ENCODE data around the gene MMAB. TPM values are rescaled to one million over a fixed set of nuclear protein-coding genes. Genes with fewer than 3 reads are reported as not detected.

The MMAB gene
- polyA plus RNA-seq, 1 experiment: 22.2 TPM

GRCh38 chr12:109580684-109581333 is 7.5 kb upstream of the MMAB start:
- TF ChIP-seq CTCF (IDR thresholded peaks at IDR 0.05; ENCODE audit: insufficient read depth, low read depth, low read length): no peak
- Histone ChIP-seq H3K4me3 (ENCODE audit: low read depth, low read length) (no peak overlapping the region), H3K27me3 (ENCODE audit: control insufficient read depth, insufficient read depth, low read length) (no peaks in the 10 kb centered on the region), H3K36me3 (ENCODE audit: control insufficient read depth, insufficient read depth, low read length) (peaks cover 4% of the 10 kb centered on the region)
- POLR2A ChIA-PET: no interaction called here
- CTCF ChIA-PET: interaction anchor here (3.2 kb wide), 1 partner anchor 16 kb away, joined by 19 read pairs; no protein-coding TSS in a partner anchor
- DNase-seq (ENCODE audit: low read depth): no peak

- no peak for DNase-seq (ENCODE audit: low read depth)
- Histone ChIP-seq H3K4me3 (ENCODE audit: low read depth, low read length) (no peak overlapping the region), H3K27me3 (ENCODE audit: control insufficient read depth, insufficient read depth, low read length) (no peaks in the 10 kb centered on the region), H3K36me3 (ENCODE audit: control insufficient read depth, insufficient read depth, low read length) (peaks cover 4% of the 10 kb centered on the region)
- no peak for TF ChIP-seq CTCF (IDR thresholded peaks at IDR 0.05; ENCODE audit: insufficient read depth, low read depth, low read length)
- ChIA-PET POLR2A (no interaction called here), CTCF (no interaction called here)
Measured at GRCh38 chr12:109580272-109580671, 7.0 kb upstream of the MMAB start.

- ChIA-PET CTCF (no interaction called here), POLR2A (no interaction called here)
- DNase-seq (ENCODE audit: low read depth): no peak
- no peaks in the 10 kb centered on the region for H3K27me3 ChIP-seq (ENCODE audit: control insufficient read depth, insufficient read depth, low read length)
- TF ChIP-seq CTCF (IDR thresholded peaks at IDR 0.05; ENCODE audit: insufficient read depth, low read depth, low read length): no peak
- peaks cover 4% of the 10 kb centered on the region for H3K36me3 ChIP-seq (ENCODE audit: control insufficient read depth, insufficient read depth, low read length)
- H3K4me3 ChIP-seq (ENCODE audit: low read depth, low read length): no peak overlapping the region
Measured at GRCh38 chr12:109579639-109580038, 6.3 kb upstream of the MMAB start.

GRCh38 chr12:109578330-109578927 is 5.1 kb upstream of the MMAB start:
- Histone ChIP-seq H3K36me3 (ENCODE audit: control insufficient read depth, insufficient read depth, low read length) (peaks cover 4% of the 10 kb centered on the region), H3K27me3 (ENCODE audit: control insufficient read depth, insufficient read depth, low read length) (no peaks in the 10 kb centered on the region), H3K4me3 (ENCODE audit: low read depth, low read length) (no peak overlapping the region)
- ChIA-PET CTCF (interaction anchor here (1.0 kb wide), 1 partner anchor 19 kb away, joined by 5 read pairs; no protein-coding TSS in a partner anchor), POLR2A (no interaction called here)
- DNase-seq (ENCODE audit: low read depth): no peak
- no peak for TF ChIP-seq CTCF (IDR thresholded peaks at IDR 0.05; ENCODE audit: insufficient read depth, low read depth, low read length)

- Histone ChIP-seq H3K4me3 (ENCODE audit: low read depth, low read length) (no peak overlapping the region), H3K27me3 (ENCODE audit: control insufficient read depth, insufficient read depth, low read length) (no peaks in the 10 kb centered on the region), H3K36me3 (ENCODE audit: control insufficient read depth, insufficient read depth, low read length) (peaks cover 4% of the 10 kb centered on the region)
- ChIA-PET POLR2A (no interaction called here), CTCF (no interaction called here)
- no peak for TF ChIP-seq CTCF (IDR thresholded peaks at IDR 0.05; ENCODE audit: insufficient read depth, low read depth, low read length)
- no peak for DNase-seq (ENCODE audit: low read depth)
Measured at GRCh38 chr12:109577311-109577710, 4.0 kb upstream of the MMAB start.
